GM12801 (cell line): Measurements from ENCODE around the gene CLEC16A.

ENCODE experiments used
- TF ChIP-seq, protein P1 (sequence below): IDR thresholded peaks from one replicate; pipeline ENCODE4 v1.5.1; 2011; ENCODE audit warnings: control low read depth; ENCODE audit not compliant: insufficient read length; ENCODE audit errors: extremely low read depth

The CLEC16A gene

DNA sequence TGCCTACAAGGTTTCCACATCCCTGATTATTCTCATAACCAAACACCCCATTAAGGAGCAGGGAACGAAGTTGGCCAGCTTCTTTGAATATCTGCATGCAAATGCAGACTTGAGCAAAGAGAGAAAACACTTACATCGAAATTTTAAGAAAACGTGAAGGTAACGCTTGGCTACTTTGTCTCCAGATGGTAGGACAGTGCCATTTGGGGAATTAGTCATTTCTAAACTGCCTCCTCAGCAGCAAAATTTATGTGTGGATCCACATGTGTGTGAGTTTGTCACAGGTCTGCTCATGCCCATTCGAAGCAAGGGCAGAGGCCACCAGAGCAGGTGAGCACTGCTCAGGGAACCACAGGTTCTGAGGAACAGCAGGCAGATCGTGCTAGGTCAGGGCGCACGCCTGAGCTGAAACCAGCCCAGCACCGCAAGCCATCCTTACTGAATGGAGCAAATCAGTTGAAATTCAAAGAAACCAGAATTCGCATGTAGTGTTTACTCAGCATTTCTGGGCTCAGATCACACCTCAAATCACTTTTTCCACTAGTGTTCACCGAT is 231.5 kb downstream of the CLEC16A start:
- TF ChIP-seq, protein P1, sequence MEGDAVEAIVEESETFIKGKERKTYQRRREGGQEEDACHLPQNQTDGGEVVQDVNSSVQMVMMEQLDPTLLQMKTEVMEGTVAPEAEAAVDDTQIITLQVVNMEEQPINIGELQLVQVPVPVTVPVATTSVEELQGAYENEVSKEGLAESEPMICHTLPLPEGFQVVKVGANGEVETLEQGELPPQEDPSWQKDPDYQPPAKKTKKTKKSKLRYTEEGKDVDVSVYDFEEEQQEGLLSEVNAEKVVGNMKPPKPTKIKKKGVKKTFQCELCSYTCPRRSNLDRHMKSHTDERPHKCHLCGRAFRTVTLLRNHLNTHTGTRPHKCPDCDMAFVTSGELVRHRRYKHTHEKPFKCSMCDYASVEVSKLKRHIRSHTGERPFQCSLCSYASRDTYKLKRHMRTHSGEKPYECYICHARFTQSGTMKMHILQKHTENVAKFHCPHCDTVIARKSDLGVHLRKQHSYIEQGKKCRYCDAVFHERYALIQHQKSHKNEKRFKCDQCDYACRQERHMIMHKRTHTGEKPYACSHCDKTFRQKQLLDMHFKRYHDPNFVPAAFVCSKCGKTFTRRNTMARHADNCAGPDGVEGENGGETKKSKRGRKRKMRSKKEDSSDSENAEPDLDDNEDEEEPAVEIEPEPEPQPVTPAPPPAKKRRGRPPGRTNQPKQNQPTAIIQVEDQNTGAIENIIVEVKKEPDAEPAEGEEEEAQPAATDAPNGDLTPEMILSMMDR: no peak

DNA sequence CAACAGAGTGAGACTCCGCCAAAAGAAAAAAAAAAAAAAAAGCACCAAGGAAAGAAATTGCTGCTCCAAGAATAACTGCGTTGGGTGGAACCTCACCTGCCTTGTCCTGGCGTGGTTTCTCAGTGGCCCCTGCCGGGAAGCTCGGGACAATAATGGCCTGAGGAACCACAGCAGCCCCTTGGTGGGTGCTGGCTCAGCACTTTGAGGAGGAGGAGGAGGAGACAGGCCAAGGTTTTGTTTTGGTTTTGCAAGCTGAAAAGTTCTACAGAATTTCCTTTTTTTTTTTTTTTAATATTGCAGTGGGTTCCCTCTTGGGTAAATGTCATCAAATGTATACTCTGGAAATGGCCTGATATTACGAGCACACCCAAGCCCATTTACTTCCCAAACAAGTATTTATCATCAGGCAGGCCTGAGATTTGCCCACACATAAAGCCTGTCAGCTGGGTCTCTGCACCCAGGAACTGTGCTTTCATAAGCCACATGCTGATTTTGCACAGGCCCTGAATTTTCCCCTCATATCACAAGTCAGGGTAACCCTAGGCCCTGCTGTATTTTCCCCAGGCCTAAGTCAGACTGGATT is 233.3 kb downstream of the CLEC16A start:
- TF ChIP-seq, protein P1: no peak

DNA sequence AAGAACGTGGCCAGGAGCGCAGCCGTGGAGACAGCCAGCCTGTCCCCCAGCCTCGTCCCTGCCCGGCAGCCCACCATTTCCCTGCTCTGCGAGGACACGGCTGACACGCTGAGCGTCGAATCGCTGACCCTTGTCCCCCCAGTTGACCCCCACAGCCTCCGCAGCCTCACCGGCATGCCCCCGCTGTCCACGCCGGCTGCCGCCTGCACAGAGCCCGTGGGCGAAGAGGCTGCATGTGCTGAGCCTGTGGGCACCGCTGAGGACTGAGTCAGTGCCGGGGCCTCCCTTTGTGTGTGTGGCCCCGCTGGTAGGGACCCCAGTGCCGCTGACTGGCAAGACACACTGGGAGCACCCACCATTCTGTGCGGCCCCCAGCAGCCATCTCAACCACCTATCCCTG is 234.1 kb downstream of the CLEC16A start:
- TF ChIP-seq, protein P1: no peak

DNA sequence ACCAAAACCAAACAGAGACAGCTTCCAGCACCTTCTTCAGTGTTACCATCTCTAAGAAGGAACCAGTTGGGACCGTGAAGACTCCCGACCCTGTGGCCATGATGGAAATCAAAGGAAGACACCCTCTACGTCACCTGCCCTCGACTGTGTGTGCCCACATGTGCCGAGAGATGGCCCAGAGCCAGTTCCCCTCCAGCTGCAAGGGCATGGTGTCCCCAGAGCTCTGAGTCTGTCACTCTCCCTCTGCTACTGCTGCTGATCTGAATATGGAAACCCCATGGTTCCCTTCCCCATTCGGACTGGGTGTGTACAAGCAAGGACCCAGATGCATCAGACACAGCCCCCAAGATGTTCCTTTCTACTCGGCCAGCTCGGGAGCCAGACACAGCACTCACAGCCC is 235.2 kb downstream of the CLEC16A start:
- TF ChIP-seq, protein P1: no peak

DNA sequence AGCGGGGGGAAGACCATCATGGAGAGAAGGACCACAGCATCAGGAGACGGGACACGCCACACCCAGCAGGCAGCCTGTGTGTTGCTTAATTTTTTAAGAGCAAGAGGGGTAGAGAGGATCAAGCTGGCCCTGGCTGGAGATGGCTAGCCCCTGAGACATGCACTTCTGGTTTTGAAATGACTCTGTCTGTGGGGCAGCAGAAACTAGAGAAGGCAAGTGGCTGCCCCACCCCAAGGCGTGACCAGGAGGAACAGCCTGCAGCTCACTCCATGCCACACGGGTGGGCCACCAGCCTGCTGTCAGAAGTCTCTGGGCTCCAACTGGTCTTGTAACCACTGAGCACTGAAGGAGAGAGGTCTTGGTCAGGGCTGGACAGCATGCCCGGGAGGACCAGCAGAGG is 236.1 kb downstream of the CLEC16A start:
- TF ChIP-seq, protein P1: no peak

DNA sequence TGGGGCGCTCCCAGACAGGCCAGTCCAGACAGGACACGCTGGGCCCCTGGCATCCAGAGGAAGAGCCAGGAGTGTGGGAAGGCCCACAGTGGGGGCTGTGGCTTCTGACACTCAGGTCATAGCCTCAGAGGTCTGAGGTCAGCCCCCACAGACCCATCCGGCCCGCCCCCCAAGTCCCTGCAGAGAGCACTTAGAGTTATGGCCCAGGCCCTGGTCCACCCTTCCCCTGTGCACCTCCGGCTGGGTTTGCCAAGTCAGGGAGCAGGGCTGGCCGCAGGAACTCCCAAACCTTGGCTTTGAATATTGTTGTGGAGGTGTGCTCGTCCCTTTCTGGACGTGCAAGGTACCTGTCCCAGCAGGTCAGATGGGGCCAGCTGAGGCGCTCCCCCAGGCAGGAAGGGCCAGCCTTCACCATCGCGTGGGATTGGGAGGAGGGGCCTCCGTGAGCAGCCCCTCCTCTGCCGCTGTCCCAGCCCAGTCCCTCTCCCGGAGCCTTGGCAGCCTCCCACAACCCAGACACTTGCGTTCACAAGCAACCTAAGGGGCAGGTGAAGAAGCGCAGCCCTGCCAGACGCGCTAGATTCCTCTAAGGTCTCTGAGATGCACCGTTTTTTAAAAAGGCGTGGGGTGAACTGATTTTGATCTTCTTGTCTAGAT is 237.0 kb downstream of the CLEC16A start:
- TF ChIP-seq, protein P1: no peak

DNA sequence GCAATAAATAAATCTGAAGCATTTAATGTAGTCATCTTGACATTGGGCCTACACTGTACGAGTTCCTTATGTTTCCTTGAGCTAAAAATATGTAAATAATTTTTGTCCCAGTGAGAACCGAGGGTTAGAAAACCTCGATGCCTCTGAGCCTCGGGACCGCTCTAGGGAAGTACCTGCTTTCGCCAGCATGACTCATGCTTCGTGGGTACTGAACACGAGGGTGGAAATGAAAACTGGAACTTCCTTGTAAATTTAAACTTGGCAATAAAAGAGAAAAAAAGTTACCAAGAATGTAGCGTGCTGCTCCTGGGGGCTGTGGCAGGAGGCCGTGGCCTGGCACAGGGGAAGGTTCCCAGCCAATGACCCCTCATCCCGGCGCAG is 237.5 kb downstream of the CLEC16A start:
- TF ChIP-seq, protein P1: no peak
